ENCODE data around the gene TEAD1. TPM values are rescaled to one million over a fixed set of nuclear protein-coding genes. Genes with fewer than 3 reads are reported as not detected.

Gene TEAD1
- polyA plus RNA-seq, 1 donor (not counting 4 experiments of a cell fraction or from before 2014, with no cell fraction given) = 32.7 TPM

DNA sequence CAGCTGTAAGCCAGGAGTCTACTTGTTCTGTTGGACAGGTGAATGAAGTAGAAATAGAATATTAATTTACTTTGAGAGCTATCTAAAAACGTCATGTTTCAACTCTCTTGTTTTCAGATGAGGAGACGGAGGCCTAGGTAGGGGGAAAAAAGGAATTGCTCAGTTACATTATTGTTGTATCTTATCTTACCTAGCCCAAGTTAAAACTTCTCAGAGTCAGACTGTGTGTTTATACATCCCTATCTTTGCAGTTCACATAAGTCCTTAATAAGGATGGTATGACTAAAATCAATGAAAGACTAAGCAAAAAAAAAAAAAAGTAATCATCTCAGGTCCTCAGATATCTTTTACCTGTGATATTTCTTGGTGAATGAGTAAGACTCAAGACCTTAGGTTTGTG lies 62.8 kb downstream of the TEAD1 start:
- TF ChIP-seq, protein P1, sequence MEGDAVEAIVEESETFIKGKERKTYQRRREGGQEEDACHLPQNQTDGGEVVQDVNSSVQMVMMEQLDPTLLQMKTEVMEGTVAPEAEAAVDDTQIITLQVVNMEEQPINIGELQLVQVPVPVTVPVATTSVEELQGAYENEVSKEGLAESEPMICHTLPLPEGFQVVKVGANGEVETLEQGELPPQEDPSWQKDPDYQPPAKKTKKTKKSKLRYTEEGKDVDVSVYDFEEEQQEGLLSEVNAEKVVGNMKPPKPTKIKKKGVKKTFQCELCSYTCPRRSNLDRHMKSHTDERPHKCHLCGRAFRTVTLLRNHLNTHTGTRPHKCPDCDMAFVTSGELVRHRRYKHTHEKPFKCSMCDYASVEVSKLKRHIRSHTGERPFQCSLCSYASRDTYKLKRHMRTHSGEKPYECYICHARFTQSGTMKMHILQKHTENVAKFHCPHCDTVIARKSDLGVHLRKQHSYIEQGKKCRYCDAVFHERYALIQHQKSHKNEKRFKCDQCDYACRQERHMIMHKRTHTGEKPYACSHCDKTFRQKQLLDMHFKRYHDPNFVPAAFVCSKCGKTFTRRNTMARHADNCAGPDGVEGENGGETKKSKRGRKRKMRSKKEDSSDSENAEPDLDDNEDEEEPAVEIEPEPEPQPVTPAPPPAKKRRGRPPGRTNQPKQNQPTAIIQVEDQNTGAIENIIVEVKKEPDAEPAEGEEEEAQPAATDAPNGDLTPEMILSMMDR (optimal IDR thresholded peaks at IDR 0.05 in 1 of 3, IDR thresholded peaks at IDR 0.05 in 1 of 3, conservative IDR thresholded peaks at IDR 0.05 in 1 of 3; ENCODE audit: extremely low read depth in 1 of 3, insufficient read depth in 2 of 3, low read length in 3 of 3) = no peak
- TF ChIP-seq EZH2 (IDR thresholded peaks at IDR 0.05; ENCODE audit: low read length) = no peak

DNA sequence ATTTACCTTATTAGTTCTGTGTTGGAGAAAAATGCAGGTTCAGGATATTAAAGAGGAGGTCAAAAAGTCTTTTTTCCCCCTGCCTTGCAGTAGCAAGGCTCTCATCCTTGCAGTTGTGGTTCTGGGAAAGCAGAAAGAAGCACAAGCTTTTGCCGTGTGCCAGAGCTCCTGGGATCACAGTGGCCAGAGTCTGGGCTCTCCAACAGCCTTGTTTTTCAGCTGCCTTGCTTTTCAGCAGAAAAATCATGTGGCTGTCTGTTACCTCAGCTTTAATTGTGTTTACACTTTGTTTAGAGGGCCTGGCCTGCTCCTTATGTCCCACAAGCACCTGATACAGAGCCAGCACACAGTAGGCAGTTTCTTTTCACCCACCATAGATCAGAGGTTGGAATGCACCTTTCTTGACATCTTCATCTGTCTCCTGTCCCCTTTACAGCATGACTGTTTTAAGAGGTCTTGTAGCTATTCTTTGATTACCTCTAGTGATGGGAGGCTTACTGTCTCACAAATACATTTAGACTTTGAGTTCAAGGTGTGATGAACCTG lies 67.5 kb downstream of the TEAD1 start:
- peaks cover 4% of the 10 kb centered on the region for H3K9me1 ChIP-seq (ENCODE audit: control insufficient read depth, extremely low read depth, insufficient read depth, low read length)
- H3K27me3 ChIP-seq (ENCODE audit: control insufficient read depth, extremely low read depth, insufficient read depth, low read length) = no peaks in the 10 kb centered on the region
- H3K9me3 ChIP-seq (ENCODE audit: control insufficient read depth, low read depth, low read length) = no peaks in the 10 kb centered on the region
- H2AFZ ChIP-seq (ENCODE audit: control insufficient read depth, low read length) = no peak overlapping the region
- no peak for TF ChIP-seq EZH2 (IDR thresholded peaks at IDR 0.05; ENCODE audit: low read length)
- TF ChIP-seq, protein P1 (optimal IDR thresholded peaks at IDR 0.05 in 1 of 3, IDR thresholded peaks at IDR 0.05 in 1 of 3, conservative IDR thresholded peaks at IDR 0.05 in 1 of 3; ENCODE audit: extremely low read depth in 1 of 3, insufficient read depth in 2 of 3, low read length in 3 of 3) = no peak
- dilution Hi-C loops (cut with MboI; ENCODE audit: extremely low pct_ligation_motif_present, low sequenced_read_pairs) = no loop called here
- H3K4me1 ChIP-seq (ENCODE audit: control insufficient read depth, extremely low read depth, insufficient read depth, low read length) = peaks cover 20% of the 10 kb centered on the region
- H3K4me3 ChIP-seq (ENCODE audit: control insufficient read depth in 2 of 3, extremely low read depth in 1 of 3, insufficient read depth in 2 of 3, low read depth in 1 of 3, low read length in 3 of 3) = no peak overlapping the region
- H3K4me2 ChIP-seq (ENCODE audit: control insufficient read depth, extremely low read depth, insufficient read depth, low read depth, low read length) = no peak overlapping the region
- DNase-seq (ENCODE audit: low read depth, low spot score) (no peak), FAIRE-seq (no peak)
- no peak overlapping the region for H3K27ac ChIP-seq (ENCODE audit: control insufficient read depth, insufficient read depth, low read length)
- H3K79me2 ChIP-seq (ENCODE audit: control insufficient read depth, insufficient read depth, low read length) = peaks cover 94% of the 10 kb centered on the region
- H3K36me3 ChIP-seq (ENCODE audit: control insufficient read depth in 2 of 2, extremely low read depth in 1 of 2, insufficient read depth in 2 of 2, low read length in 2 of 2) = peaks cover 0 to 3% of the 10 kb centered on the region in 2 experiments
- no peak overlapping the region for H3K9ac ChIP-seq (ENCODE audit: control insufficient read depth, extremely low read depth, insufficient read depth, low read length)
- H4K20me1 ChIP-seq (ENCODE audit: control insufficient read depth, extremely low read depth, insufficient read depth, low read length) = peaks cover 19% of the 10 kb centered on the region

More for the DNA sequence above, 62.8 kb downstream of the TEAD1 start:
- no peak overlapping the region for H2AFZ ChIP-seq (ENCODE audit: control insufficient read depth, low read length)
- no peak overlapping the region for H3K4me2 ChIP-seq (ENCODE audit: control insufficient read depth, extremely low read depth, insufficient read depth, low read depth, low read length)
- H4K20me1 ChIP-seq (ENCODE audit: control insufficient read depth, extremely low read depth, insufficient read depth, low read length) = peaks cover 10% of the 10 kb centered on the region
- H3K27me3 ChIP-seq (ENCODE audit: control insufficient read depth, extremely low read depth, insufficient read depth, low read length) = no peaks in the 10 kb centered on the region
- no peak overlapping the region for H3K27ac ChIP-seq (ENCODE audit: control insufficient read depth, insufficient read depth, low read length)
- peaks cover 5% of the 10 kb centered on the region for H3K4me1 ChIP-seq (ENCODE audit: control insufficient read depth, extremely low read depth, insufficient read depth, low read length)
- H3K36me3 ChIP-seq (ENCODE audit: control insufficient read depth in 2 of 2, extremely low read depth in 1 of 2, insufficient read depth in 2 of 2, low read length in 2 of 2) = peaks cover 0 to 3% of the 10 kb centered on the region in 2 experiments
- H3K4me3 ChIP-seq (ENCODE audit: control insufficient read depth in 2 of 3, extremely low read depth in 1 of 3, insufficient read depth in 2 of 3, low read depth in 1 of 3, low read length in 3 of 3) = no peak overlapping the region
- dilution Hi-C loops (cut with MboI; ENCODE audit: extremely low pct_ligation_motif_present, low sequenced_read_pairs) = no loop called here
- FAIRE-seq = no peak
- H3K9me1 ChIP-seq (ENCODE audit: control insufficient read depth, extremely low read depth, insufficient read depth, low read length) = peaks cover 2% of the 10 kb centered on the region
- H3K9me3 ChIP-seq (ENCODE audit: control insufficient read depth, low read depth, low read length) = no peaks in the 10 kb centered on the region
- peaks cover 92% of the 10 kb centered on the region for H3K79me2 ChIP-seq (ENCODE audit: control insufficient read depth, insufficient read depth, low read length)
- no peak for DNase-seq (ENCODE audit: low read depth, low spot score)
- H3K9ac ChIP-seq (ENCODE audit: control insufficient read depth, extremely low read depth, insufficient read depth, low read length) = no peak overlapping the region
